GM13976 (cell line): ENCODE results near the gene AGBL4.

Experiments
- DNase-seq: peaks from one replicate; pipeline ENCODE4 v3.0.0; 2012; ENCODE audit warnings: low spot score
- CTCF ChIP-seq: IDR thresholded peaks from 2 replicates; pipeline ENCODE4 v1.5.1; 2012; ENCODE audit warnings: borderline replicate concordance, mild to moderate bottlenecking; ENCODE audit not compliant: insufficient read depth; ENCODE audit errors: extremely low read depth, missing control alignments, control extremely low read depth
- in situ Hi-C: fragments of 300-500 bp; cut with MboI; formaldehyde crosslinking; loops from one replicate; pipeline ENCODE4 v1.12.0; 2022; ENCODE audit warnings: low sequenced_read_pairs, mixed read lengths, inconsistent platforms; ENCODE audit not compliant: unreplicated experiment

The AGBL4 gene

DNA sequence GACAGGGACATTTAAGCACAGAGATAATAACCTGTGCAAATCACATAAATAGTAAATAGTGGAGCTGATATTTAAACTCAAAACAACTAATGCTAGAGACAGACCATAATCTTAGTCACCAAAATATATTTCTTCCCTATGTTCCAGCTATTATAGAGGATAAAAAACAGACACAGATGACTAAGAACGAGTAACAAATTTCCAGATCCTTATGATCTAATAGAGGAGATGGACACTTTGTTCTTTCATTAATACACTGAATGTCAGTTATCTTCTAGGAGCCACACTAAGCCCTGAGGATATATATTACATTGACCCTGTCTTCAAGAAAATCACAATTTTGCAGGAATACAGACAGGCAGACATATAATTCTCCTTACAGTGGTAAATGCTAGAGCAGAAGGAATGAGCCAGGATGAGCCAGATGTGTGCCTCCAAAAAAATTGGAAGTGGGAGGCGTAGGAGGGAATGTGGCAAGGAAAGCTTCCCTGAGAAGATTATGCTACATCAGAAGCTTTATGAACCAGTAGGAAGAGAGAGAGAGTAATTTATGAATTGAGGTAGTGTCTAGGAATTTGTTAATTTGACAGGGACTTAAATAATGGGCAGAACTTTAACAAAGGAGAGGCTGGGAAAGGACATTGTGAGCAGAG is 851.7 kb downstream of the AGBL4 start:
- in situ Hi-C loops: no loop called here
- TF ChIP-seq CTCF: no peak
- no peak for DNase-seq

GRCh38 chr1:49166031-49166430 is 857.7 kb downstream of the AGBL4 start:
- in situ Hi-C loops: no loop called here
- no peak for DNase-seq
- TF ChIP-seq CTCF: no peak

- no peak for DNase-seq
- no peak for TF ChIP-seq CTCF
These were observed 860.7 kb downstream of the AGBL4 start for GRCh38 chr1:49163031-49163430.

GRCh38 chr1:49160677-49161076 is 863.1 kb downstream of the AGBL4 start:
- DNase-seq: no peak
- TF ChIP-seq CTCF: no peak
- in situ Hi-C loops: no loop called here

More at GRCh38 chr1:49163031-49163430, 860.7 kb downstream of the AGBL4 start:
- in situ Hi-C loops: no loop called here

DNA sequence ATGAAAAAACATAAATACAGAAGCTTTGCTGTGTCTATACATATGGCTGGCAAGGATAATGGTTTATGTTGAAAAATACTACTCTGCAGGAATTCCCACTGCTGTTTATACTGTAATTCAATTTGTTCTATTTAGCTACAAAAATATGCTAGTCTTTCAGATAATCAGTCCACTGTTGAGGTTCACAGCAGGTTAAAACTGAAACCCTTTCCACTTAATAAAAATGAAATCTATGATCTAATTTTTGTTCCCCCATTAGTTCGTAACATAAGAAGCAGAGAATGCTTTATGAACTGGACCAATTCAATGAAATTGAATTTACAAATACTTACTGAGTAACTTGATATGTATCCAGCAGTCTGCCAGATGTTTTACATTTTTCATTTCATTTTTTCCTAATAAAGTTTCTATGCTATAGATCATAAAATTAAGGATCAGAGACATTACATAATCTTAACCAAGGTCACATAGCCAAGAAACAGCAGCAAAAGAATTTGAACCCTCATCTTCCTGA is 887.0 kb downstream of the AGBL4 start:
- no peak for TF ChIP-seq CTCF
- in situ Hi-C loops: no loop called here
- no peak for DNase-seq

- TF ChIP-seq CTCF: no peak
- in situ Hi-C loops: no loop called here
- DNase-seq: no peak
These were observed 898.0 kb downstream of the AGBL4 start for GRCh38 chr1:49125746-49126145.

DNA sequence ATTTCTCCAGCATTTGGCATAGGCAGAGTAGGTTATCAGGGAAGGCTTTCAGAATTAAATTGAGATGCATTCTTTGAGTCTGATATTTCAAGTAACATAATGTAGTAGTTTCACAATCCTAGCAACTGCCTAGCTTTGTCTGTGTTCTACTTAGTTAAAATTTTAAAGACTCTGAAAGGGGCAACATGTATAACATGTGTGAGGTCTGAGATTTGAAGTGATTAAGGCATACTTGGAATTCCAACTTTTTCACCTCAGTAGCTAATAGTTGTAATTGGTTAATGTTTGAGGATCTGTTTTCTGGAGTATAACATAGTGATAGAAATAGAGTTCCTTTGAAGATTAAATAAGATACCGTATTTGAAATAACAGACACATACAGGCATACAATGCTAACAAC is 911.8 kb downstream of the AGBL4 start:
- DNase-seq: no peak
- in situ Hi-C loops: no loop called here
- TF ChIP-seq CTCF: no peak
